Measurements from ENCODE around the gene IMPDH2. TPM values are rescaled to one million over a fixed set of nuclear protein-coding genes. Genes with fewer than 3 reads are reported as not detected.

Gene IMPDH2
- total and polyA plus RNA-seq, 2 of the 4 experiments (the other 2 are of a cell fraction): 190 to 296 TPM

- Histone ChIP-seq H4K91ac (ENCODE audit: insufficient read depth, low read depth, low read length) (no peak overlapping the region), H2BK120ac (ENCODE audit: low read depth, low read length) (no peak overlapping the region), H3K79me1 (ENCODE audit: low read depth in 1 of 2, low read length in 2 of 2) (peaks cover 23 to 25% of the 10 kb centered on the region in 2 experiments; a peak in 3 of 4 replicates), H2BK15ac (ENCODE audit: low read depth, low read length) (no peak overlapping the region), H2BK20ac (ENCODE audit: low read depth, low read length) (no peak overlapping the region), H4K8ac (ENCODE audit: low read depth in 2 of 2, low read length in 2 of 2) (no peak overlapping the region), H4K20me1 (ENCODE audit: insufficient read depth, low read length) (no peaks in the 10 kb centered on the region), H3K56ac (ENCODE audit: extremely low read depth, insufficient read depth, low read length) (no peak overlapping the region), H3K18ac (ENCODE audit: low read depth, low read length) (no peak overlapping the region), H3K4me3 (ENCODE audit: insufficient read depth, low read depth, low read length) (no peak overlapping the region), H2AK5ac (ENCODE audit: low read depth, low read length) (no peak overlapping the region), H3K23ac (ENCODE audit: low read depth, low read length) (no peak overlapping the region), H2AK9ac (replicated peaks; ENCODE audit: low read depth, low read length, poor library complexity) (no peak overlapping the region), H3K4ac (ENCODE audit: low read depth, low read length) (no peak overlapping the region), H3K4me1 (ENCODE audit: control insufficient read depth, insufficient read depth, low read length) (no peaks in the 10 kb centered on the region), H2BK5ac (ENCODE audit: low read depth, low read length, poor library complexity, severe bottlenecking) (no peak overlapping the region), H2AFZ (replicated peaks; ENCODE audit: low read length, poor library complexity) (no peak overlapping the region), H3K36me3 (ENCODE audit: control insufficient read depth, insufficient read depth, low read length) (peaks cover 73% of the 10 kb centered on the region), H3K27ac (ENCODE audit: insufficient read depth, low read length) (no peak overlapping the region), H4K5ac (ENCODE audit: low read depth, low read length) (no peak overlapping the region), H3K27me3 (ENCODE audit: control insufficient read depth, insufficient read depth, low read length) (no peaks in the 10 kb centered on the region), H3K4me2 (ENCODE audit: low read depth, low read length) (no peak overlapping the region), H3K9me3 (ENCODE audit: control insufficient read depth, insufficient read depth, low read length) (no peaks in the 10 kb centered on the region), H3K9me1 (ENCODE audit: insufficient read depth, low read length) (peaks cover 8% of the 10 kb centered on the region; the same call in 1 of the 2 replicates), H3K14ac (replicated peaks; ENCODE audit: low read depth, low read length) (no peak overlapping the region), H3K9ac (ENCODE audit: low read depth, low read length) (no peak overlapping the region)
- no TSS peak for BruUV-seq (replicated peaks)
- dilution Hi-C loops (cut with HindIII; ENCODE audit: low sequenced_read_pairs, unreplicated experiment): no loop called here
- CTCF ChIA-PET: interaction anchor here (0.5 kb wide), 1 partner anchor 13 kb away, joined by 4 read pairs; no protein-coding TSS in a partner anchor
- in situ Hi-C loops (cut with MboI; ENCODE audit: low sequenced_read_pairs): no loop called here
- POLR2A ChIA-PET (ENCODE audit: unreplicated experiment): interaction anchor here (0.5 to 0.9 kb wide), 2 partner anchors 9 to 42 kb away, joined by 4 to 9 read pairs; partner anchors contain the start of gene NDUFAF3
- no peak for ATAC-seq (ENCODE audit: low read depth)
- TF ChIP-seq CHD1 (IDR thresholded peaks at IDR 0.05; ENCODE audit: low read depth, low read length): no peak
- intact Hi-C loops (cut with micrococcal nuclease): no loop called here
- DNase-seq: no peak
- no CpG with 5 or more reads among the region's 3 CpGs for WGBS, 2 experiments (ENCODE audit: extremely low coverage in 2 of 2, insufficient read length in 1 of 2)
These were observed 49.7 kb downstream of the IMPDH2 start for GRCh38 chr3:48979451-48979850.

Small RNAs within 50 kb of the gene (microRNA-seq; reads per million reads assigned to microRNA genes)
- gene MIR191 (ENCODE audit: insufficient read depth in 1 of 2, insufficient read length in 1 of 2, unreplicated experiment in 1 of 2): 6,641 to 17,413 reads per million in 2 experiments
- gene MIR425 (ENCODE audit: insufficient read depth in 1 of 2, insufficient read length in 1 of 2, unreplicated experiment in 1 of 2): 3,538 to 3,717 reads per million in 2 experiments

Small RNAs within 50 kb of the gene (small RNA-seq; reads per million reads assigned to genes)
- gene MIR191 (623 to 21,352 (median 15,529) reads per million in 5 experiments), gene MIR425 (42.5 to 4,031 (median 2,697) reads per million in 5 experiments)

Other genes with a start within 250 kb of the IMPDH2 start
- gene PRKAR2A, start 181.5 kb downstream of the IMPDH2 start, total RNA-seq (2012; rRNA removed): 48.2 and 53.0 TPM in 2 replicates
- 10.2 and 11.3 TPM in 2 replicates for gene PRKAR2A, start 181.5 kb downstream of the IMPDH2 start, polyA plus RNA-seq (2012; rRNA removed)
- 27.1 and 29.2 TPM in 2 replicates for gene SLC25A20, start 130.5 kb downstream of the IMPDH2 start, total RNA-seq (2012; rRNA removed)
- gene SLC25A20, start 130.5 kb downstream of the IMPDH2 start, polyA plus RNA-seq (2012; rRNA removed): 21.8 and 23.8 TPM in 2 replicates
- gene ARIH2, start 110.6 kb downstream of the IMPDH2 start, total RNA-seq (2012; rRNA removed): 73.0 and 93.7 TPM in 2 replicates
- gene ARIH2, start 110.6 kb downstream of the IMPDH2 start, polyA plus RNA-seq (2012; rRNA removed): 54.0 and 62.3 TPM in 2 replicates
- gene P4HTM, start 39.2 kb downstream of the IMPDH2 start, total RNA-seq (2012; rRNA removed): 10.4 and 11.1 TPM in 2 replicates
- 26.1 and 29.7 TPM in 2 replicates for gene P4HTM, start 39.2 kb downstream of the IMPDH2 start, polyA plus RNA-seq (2012; rRNA removed)
- 55.8 and 60.9 TPM in 2 replicates for gene WDR6, start 22.0 kb downstream of the IMPDH2 start, total RNA-seq (2012; rRNA removed)
- gene WDR6, start 22.0 kb downstream of the IMPDH2 start, polyA plus RNA-seq (2012; rRNA removed): 160 and 172 TPM in 2 replicates
- gene DALRD3, start 10.8 kb downstream of the IMPDH2 start, total RNA-seq (2012; rRNA removed): 27.8 and 28.3 TPM in 2 replicates
- gene DALRD3, start 10.8 kb downstream of the IMPDH2 start, polyA plus RNA-seq (2012; rRNA removed): 42.2 and 43.5 TPM in 2 replicates
- 26.5 and 43.3 TPM in 2 replicates for gene NDUFAF3, start 7.3 kb downstream of the IMPDH2 start, total RNA-seq (2012; rRNA removed)
- 112 and 137 TPM in 2 replicates for gene NDUFAF3, start 7.3 kb downstream of the IMPDH2 start, polyA plus RNA-seq (2012; rRNA removed)
- 62.7 and 72.2 TPM in 2 replicates for gene QRICH1, start 64.7 kb upstream of the IMPDH2 start, total RNA-seq (2012; rRNA removed)
- gene QRICH1, start 64.7 kb upstream of the IMPDH2 start, polyA plus RNA-seq (2012; rRNA removed): 77.3 and 79.9 TPM in 2 replicates
- gene QARS1, start 75.4 kb upstream of the IMPDH2 start, total RNA-seq (2012; rRNA removed): 396 and 404 TPM in 2 replicates
- 296 and 354 TPM in 2 replicates for gene QARS1, start 75.4 kb upstream of the IMPDH2 start, polyA plus RNA-seq (2012; rRNA removed)
- gene USP19, start 91.4 kb upstream of the IMPDH2 start, total RNA-seq (2012; rRNA removed): 22.5 and 24.7 TPM in 2 replicates
- gene USP19, start 91.4 kb upstream of the IMPDH2 start, polyA plus RNA-seq (2012; rRNA removed): 39.7 and 44.0 TPM in 2 replicates
- gene LAMB2, start 103.7 kb upstream of the IMPDH2 start, total RNA-seq (2012; rRNA removed): 179 and 213 TPM in 2 replicates
- 526 and 570 TPM in 2 replicates for gene LAMB2, start 103.7 kb upstream of the IMPDH2 start, polyA plus RNA-seq (2012; rRNA removed)
- gene CCDC71, start 136.9 kb upstream of the IMPDH2 start, total RNA-seq (2012; rRNA removed): 28.3 and 29.4 TPM in 2 replicates
- gene CCDC71, start 136.9 kb upstream of the IMPDH2 start, polyA plus RNA-seq (2012; rRNA removed): 35.9 and 38.6 TPM in 2 replicates
- 16.1 and 16.5 TPM in 2 replicates for gene KLHDC8B, start 142.2 kb upstream of the IMPDH2 start, total RNA-seq (2012; rRNA removed)
- 16.3 and 17.4 TPM in 2 replicates for gene KLHDC8B, start 142.2 kb upstream of the IMPDH2 start, polyA plus RNA-seq (2012; rRNA removed)
- gene C3orf62, start 247.8 kb upstream of the IMPDH2 start, total RNA-seq (2012; rRNA removed): 0.83 and 0.90 TPM in 2 replicates
- gene C3orf62, start 247.8 kb upstream of the IMPDH2 start, polyA plus RNA-seq (2012; rRNA removed): 3.1 and 3.9 TPM in 2 replicates

Data from IMR-90 (cell line).